A549 treated with Mapracorat at 1 μM for 4 hours (cell line): ENCODE data around the gene BTN1A1. TPM values are rescaled to one million over a fixed set of nuclear protein-coding genes. Genes with fewer than 3 reads are reported as not detected.

Source experiments
- total RNA-seq: library from RNA; stranded (reverse); fragments of 200-300 nt; extraction: Qiagen RNA extraction; gene quantifications from 5 replicates; pipeline ENCODE4 v1.2.3, GENCODE V29; 2022

BTN1A1 gene, protein sequence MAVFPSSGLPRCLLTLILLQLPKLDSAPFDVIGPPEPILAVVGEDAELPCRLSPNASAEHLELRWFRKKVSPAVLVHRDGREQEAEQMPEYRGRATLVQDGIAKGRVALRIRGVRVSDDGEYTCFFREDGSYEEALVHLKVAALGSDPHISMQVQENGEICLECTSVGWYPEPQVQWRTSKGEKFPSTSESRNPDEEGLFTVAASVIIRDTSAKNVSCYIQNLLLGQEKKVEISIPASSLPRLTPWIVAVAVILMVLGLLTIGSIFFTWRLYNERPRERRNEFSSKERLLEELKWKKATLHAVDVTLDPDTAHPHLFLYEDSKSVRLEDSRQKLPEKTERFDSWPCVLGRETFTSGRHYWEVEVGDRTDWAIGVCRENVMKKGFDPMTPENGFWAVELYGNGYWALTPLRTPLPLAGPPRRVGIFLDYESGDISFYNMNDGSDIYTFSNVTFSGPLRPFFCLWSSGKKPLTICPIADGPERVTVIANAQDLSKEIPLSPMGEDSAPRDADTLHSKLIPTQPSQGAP
- not detected in 5 replicates for total RNA-seq

DNA sequence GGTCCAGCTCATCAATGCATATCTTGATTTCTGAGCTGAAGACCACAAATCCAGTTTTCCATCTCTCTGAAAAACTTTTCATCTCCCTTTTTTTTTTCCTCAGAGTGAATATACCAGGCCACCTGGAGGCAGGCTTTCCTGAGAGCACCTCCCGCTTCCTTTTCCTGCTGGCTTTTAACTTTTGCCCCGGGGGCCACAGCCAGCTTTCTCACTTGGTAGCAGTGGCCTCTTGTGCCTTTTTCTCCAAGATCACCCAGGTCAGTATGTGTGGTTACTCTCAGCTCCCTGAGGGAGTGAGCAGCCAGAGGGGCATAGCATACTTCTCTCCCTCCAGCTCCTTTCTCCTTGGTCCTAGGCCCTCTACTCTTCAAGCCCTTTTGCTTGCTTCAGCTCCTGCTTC, at the start of gene BTN1A1:
TSS of gene BTN1A1 (plus strand) at position 202 of the 400 bp plus-strand sequence. CDS start 984 bp downstream, outside the sequence.

DNA sequence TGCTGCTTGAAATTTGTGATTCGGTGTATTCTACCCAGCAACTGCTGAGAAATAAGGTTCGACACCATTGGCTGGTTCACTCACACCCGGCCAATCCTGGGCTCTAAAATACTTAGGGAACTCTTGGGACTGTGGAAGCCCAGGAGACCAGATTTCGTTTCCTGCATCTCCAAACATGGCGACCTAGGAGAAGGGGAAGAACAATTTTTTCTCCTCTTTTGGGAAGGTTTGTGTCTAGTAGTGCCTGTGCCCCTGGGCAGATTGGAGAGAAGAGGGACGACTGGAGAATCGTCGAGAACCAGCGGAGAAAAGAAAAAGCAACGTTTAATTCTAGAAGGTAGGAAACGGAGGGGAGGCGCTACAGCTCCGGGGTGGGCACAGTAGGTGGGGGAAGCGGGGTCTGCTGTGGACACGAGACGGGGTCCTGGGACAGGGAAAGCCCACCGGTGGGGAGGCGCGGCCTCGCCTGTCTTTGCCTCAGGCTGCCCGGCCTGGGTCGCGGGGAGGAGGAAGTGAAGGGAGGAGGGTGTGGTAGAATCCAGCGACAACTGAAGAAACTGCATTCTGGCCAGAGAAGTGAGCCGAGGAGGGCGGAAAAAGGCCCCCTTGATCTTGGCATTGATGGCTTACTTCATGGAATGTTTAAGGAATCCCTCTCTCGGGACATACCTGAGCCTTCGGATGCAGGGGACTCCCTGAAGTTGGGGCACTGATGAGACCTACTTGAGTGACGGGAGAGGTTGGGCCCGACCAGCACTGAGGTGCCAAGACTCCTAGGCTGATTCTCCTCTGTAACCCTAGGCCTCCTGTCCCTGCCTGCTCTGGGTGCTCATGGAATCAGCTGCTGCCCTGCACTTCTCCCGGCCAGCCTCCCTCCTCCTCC, 42.1 kb upstream of the BTN1A1 start, which contains the start of gene BTN2A1:
TSS of gene BTN2A1 (plus strand) at position 150 of the 883 bp plus-strand sequence. CDS start at position 832, 682 bp downstream.

DNA sequence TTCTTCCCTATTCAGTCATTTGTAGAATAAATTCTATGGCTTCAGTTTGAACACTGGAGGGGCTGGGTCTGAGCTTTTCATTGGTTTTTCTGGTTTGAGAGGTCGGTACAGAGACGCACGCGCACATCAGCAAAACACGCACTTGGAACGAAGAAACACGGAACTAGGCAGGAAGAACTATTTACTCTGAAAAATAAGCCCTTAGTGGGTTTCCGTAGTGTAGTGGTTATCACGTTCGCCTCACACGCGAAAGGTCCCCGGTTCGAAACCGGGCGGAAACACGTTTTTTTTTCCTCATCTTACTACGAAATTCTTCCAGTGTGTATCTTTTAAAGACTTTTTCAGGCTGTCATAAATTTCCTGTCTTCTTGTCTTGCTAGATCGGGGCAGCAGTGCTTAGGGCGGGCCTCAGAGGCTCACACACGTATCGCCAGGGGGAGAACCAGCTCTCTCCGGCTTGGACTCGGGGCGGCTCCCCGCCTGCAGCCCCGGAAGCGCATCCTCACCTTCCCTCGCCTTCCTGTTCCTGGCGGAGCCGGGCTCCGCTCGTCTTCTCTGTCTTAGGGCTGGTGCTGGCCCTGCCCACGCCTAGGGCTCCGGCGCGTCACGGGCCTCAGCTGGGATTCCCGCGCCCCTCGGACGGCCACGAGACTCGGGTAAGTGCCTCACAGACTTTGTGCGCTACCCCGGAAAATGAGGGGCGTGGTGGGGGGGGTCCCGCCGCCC, 37.9 kb downstream of the BTN1A1 start, which contains the start of gene HMGN4:
TSS of gene HMGN4 (plus strand) at position 521 of the 726 bp plus-strand sequence. CDS start 6,841 bp downstream, outside the sequence.

Other genes with a start within 250 kb of the BTN1A1 start
- gene BTN3A2, start 135.1 kb upstream of the BTN1A1 start, total RNA-seq, result 3.0 to 4.7 TPM (median 3.4 TPM) in 5 replicates
- gene BTN2A2, start 117.2 kb upstream of the BTN1A1 start, total RNA-seq, result 6.2 to 8.2 TPM (median 6.5 TPM) in 5 replicates
- gene BTN3A1, start 98.0 kb upstream of the BTN1A1 start, total RNA-seq, result 1.9 to 2.9 TPM (median 2.1 TPM) in 5 replicates
- 0.59 to 0.83 TPM (median 0.73 TPM) in 5 replicates for gene BTN3A3, start 59.8 kb upstream of the BTN1A1 start, total RNA-seq
- gene BTN2A1, start 42.3 kb upstream of the BTN1A1 start, total RNA-seq, result 16.9 to 22.9 TPM (median 19.1 TPM) in 5 replicates
- gene HMGN4, start 38.1 kb downstream of the BTN1A1 start, total RNA-seq, result 63.9 to 86.3 TPM (median 79.0 TPM) in 5 replicates
- gene ABT1, start 96.7 kb downstream of the BTN1A1 start, total RNA-seq, result 12.0 to 14.5 TPM (median 14.0 TPM) in 5 replicates
- gene ZNF322, start 159.4 kb downstream of the BTN1A1 start, total RNA-seq, result 4.7 to 6.3 TPM (median 5.9 TPM) in 5 replicates